GM13977 (cell line): ENCODE results near the gene ALDH3B1.

ENCODE experiments used
- DNase-seq: peaks from one replicate; pipeline ENCODE4 v3.0.0; 2012; ENCODE audit warnings: low spot score
- in situ Hi-C: fragments of 300-500 bp; cut with MboI; formaldehyde crosslinking; loops from one replicate; pipeline ENCODE4 v1.12.0; 2022; ENCODE audit warnings: low sequenced_read_pairs, low pct_unique_long_range_greater_than_20kb, mixed read lengths, inconsistent platforms; ENCODE audit not compliant: unreplicated experiment
- TF ChIP-seq, protein P1 (sequence below): IDR thresholded peaks from 2 replicates; pipeline ENCODE4 v1.5.1; 2012; ENCODE audit warnings: mild to moderate bottlenecking, control low read depth; ENCODE audit not compliant: insufficient read depth; ENCODE audit errors: extremely low read depth, missing control alignments

ALDH3B1 gene

DNA sequence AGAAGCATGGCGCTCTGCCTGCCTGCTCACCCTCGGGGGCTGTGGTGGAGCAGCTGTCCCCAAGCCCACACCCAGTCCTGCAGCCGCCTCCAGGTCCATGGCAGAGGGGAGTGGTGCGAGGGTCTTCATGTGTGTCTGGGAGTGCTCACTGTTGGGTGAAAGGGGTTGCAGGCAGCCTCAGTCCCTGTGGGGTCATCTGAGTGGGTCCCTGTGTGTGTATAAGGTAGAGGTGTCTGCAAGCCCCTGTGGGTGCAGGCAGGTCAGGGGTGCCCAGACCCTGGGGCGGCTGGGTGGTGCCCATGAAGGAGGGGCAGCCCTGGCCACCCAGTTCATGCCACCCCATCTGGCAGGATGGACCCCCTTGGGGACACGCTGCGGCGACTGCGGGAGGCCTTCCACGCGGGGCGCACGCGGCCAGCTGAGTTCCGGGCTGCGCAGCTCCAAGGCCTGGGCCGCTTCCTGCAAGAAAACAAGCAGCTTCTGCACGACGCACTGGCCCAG is 4.9 kb downstream of the ALDH3B1 start:
- TF ChIP-seq, protein P1, sequence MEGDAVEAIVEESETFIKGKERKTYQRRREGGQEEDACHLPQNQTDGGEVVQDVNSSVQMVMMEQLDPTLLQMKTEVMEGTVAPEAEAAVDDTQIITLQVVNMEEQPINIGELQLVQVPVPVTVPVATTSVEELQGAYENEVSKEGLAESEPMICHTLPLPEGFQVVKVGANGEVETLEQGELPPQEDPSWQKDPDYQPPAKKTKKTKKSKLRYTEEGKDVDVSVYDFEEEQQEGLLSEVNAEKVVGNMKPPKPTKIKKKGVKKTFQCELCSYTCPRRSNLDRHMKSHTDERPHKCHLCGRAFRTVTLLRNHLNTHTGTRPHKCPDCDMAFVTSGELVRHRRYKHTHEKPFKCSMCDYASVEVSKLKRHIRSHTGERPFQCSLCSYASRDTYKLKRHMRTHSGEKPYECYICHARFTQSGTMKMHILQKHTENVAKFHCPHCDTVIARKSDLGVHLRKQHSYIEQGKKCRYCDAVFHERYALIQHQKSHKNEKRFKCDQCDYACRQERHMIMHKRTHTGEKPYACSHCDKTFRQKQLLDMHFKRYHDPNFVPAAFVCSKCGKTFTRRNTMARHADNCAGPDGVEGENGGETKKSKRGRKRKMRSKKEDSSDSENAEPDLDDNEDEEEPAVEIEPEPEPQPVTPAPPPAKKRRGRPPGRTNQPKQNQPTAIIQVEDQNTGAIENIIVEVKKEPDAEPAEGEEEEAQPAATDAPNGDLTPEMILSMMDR = no peak
- in situ Hi-C loops = no loop called here
- no peak for DNase-seq

DNA sequence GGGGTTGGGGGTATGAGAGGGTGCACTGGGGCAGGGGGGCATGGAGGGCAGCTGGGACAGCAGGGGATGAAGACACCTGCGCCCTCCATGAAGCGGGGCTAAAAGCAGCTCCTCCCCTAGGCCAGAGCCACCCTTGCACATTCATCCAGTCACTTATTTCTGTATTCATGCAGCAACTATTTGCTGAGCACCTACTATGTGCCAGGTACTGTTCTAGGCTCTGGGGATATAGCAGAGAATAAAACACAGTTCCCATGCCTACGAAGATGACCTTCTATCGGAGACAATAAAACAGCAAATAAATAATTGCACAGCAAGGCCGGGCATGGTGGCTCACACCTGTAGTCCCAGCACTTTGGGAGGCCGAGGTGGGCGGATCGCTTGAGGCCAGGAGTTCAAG is 5.3 kb downstream of the ALDH3B1 start:
- TF ChIP-seq, protein P1 = no peak
- in situ Hi-C loops = no loop called here
- DNase-seq = no peak

DNA sequence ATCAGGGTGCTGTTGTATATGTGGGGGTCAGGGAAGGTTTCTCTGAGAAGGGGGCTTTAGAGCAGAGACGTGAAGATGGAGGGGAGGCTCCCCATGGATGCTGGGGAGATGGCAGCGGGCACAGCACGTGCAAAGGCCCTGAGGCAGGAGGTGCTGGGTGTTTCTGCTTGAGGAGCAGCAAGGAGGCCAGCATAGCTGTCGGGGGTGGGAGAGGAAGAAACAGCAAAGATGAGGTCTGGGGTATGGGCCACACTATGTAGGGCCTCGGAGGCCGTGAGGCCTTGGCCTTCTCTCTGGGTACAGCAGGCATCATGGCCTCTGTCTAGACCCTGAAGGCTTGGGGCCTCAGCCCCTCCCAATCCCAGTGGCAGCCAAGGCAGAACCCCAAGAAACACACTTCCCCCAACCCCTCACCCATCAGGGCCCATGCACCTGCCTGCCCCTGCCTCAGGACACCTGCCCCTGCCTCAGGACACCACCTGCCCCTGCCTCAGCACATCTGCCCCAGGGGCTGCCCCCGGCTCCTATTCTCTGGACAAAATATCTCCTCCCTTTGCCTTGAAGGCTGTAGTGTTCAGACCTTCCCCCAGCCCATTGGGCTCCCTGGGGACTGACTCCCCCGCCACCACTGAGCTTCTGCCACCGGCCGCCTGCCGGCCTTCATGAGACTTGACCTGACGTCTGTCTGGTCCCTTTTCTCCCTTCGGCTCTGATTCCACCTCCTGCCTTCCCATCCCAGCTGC is 6.2 kb downstream of the ALDH3B1 start:
- in situ Hi-C loops = no loop called here
- TF ChIP-seq, protein P1 = no peak
- no peak for DNase-seq

DNA sequence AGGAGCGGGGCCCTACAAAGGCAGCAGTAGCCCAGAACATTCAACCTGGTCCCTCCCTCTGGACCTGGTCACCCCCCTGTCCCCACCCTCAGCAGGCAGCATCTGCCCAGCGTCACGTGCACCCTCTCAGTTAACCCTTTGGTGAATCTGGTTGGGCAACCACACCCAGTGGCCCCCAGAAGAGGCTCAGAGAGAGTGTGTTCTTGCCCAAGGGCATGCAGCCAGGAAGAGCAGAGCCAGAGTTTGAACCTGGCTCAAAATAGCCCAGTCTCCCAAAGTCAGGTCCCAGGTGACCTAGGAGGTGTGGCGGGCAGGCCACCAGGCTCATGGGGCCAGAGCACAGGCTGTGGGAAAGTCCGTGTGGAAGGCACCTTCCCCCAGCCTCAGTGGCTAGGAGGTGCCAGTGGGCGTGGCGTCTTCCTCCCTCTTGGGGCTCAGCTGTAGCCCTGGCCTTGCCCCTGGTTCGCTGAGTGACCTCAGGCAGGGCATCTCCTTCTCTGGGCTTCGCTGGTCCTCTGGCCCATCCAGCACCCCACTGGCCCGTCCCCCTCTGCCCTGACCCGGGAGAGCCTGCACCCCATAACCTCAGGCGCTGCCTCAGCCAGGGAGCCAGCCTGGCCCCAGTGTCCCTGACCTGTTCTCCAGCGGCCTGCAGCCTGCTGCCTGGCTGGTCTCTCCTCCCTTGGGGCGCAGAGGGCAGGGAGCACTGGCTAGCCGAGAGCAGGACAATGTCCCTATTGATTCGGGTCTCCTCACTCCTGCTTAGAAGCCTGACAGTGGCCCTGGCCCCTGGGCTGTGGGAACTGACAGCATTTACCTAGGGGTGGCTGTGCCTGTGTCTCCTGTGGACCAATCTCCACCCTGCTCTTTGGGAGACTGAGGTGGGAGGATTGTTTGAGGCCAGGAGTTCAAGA is 7.0 kb downstream of the ALDH3B1 start:
- DNase-seq = no peak
- TF ChIP-seq, protein P1 = no peak

DNA sequence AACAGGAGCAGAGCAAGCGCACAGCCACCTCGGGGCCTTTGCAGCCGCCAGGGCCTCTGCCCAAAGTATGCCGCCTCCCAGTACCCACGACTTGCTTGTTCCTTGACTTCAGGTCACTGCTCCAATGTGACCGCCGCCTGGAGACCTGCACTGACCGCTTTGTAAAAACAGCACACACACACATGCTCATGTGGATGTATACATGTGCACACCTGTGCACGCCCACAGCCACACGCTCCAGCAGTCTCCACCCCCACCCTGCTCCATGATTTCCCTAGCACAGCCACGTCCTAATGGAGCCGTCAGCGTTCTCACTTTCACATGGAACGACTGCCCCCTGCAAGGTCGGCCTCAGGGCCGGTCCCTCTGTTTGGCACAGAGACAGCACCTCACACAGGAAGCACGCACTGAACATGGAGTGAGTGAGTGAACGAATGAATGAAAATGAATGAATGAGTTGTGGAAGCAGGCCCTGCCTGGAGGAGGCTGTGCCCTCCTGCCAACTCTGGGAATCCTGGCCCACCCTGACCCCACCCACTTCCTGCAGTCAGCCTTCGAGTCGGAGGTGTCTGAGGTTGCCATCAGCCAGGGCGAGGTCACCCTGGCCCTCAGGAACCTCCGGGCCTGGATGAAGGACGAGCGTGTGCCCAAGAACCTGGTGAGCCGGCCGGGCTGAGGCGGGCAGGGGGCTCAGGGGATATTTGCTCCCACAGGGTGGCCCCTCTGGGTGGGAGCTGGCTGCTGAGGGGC is 8.0 kb downstream of the ALDH3B1 start:
- DNase-seq = no peak
- TF ChIP-seq, protein P1 = no peak
- in situ Hi-C loops = no loop called here

More for the DNA sequence above, 7.0 kb downstream of the ALDH3B1 start:
- in situ Hi-C loops = no loop called here

DNA sequence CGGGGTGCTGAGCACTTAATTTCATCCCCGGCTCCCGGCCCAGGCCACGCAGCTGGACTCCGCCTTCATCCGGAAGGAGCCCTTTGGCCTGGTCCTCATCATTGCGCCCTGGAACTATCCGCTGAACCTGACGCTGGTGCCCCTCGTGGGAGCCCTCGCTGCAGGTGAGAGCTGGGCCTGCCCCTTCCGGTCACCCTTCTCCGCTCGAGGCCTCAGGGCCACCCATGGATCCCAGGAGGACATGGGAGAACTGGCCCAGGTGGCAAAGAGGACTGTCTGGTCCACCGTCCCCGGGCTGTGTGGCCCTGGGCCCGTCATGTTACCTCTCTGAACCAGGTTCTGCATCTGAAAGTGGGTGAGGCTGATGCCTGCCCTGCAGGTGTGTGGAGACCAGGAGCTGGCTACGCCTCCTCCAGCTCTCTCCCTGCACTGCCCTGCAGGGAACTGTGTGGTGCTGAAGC is 8.6 kb downstream of the ALDH3B1 start:
- in situ Hi-C loops = no loop called here
- no peak for DNase-seq
- TF ChIP-seq, protein P1 = no peak
